Hematopoietic multipotent progenitor cell treated with erythropoietin and hydrocortisone succinate and interleukin-3 and kit ligand, for 15 days (in vitro differentiated cells): Measurements from ENCODE around the gene CPNE6.
A peak's percentile ranks its signal among the peaks of the same experiment; 100 is the strongest.

Experiments used
- DNase-seq: peaks from one replicate; pipeline ENCODE4 v3.0.0-alpha.2; 2015; ENCODE audit warnings: low spot score

CPNE6 gene

GRCh38 chr14:24069411-24069735 is 2.0 kb upstream of the CPNE6 start:
- DNase-seq: no peak

GRCh38 chr14:24070285-24071143 is 848 bp upstream of the CPNE6 start:
- no peak for DNase-seq

GRCh38 chr14:24071836-24072430 is 571 bp downstream of the CPNE6 start:
- DNase-seq: no peak

GRCh38 chr14:24072436-24072835 is 1.1 kb downstream of the CPNE6 start:
- no peak for DNase-seq

GRCh38 chr14:24072881-24073877 is 1.8 kb downstream of the CPNE6 start:
- DNase-seq: no peak

- DNase-seq: no peak
These were observed 3.5 kb downstream of the CPNE6 start for GRCh38 chr14:24074625-24075484.

GRCh38 chr14:24075485-24076301 is 4.3 kb downstream of the CPNE6 start:
- DNase-seq: no peak

GRCh38 chr14:24076302-24076601 is 4.9 kb downstream of the CPNE6 start:
- DNase-seq: no peak

- DNase-seq: no peak
These were observed 5.7 kb downstream of the CPNE6 start for GRCh38 chr14:24077086-24077485.

GRCh38 chr14:24078146-24078545 is 6.8 kb downstream of the CPNE6 start:
- DNase-seq: no peak

GRCh38 chr14:24079491-24080141 is 8.3 kb downstream of the CPNE6 start:
- DNase-seq: no peak

GRCh38 chr14:24080142-24080530 is 8.8 kb downstream of the CPNE6 start:
- DNase-seq: no peak

GRCh38 chr14:24080888-24081738 is 9.8 kb downstream of the CPNE6 start:
- DNase-seq: peak; percentile 42

GRCh38 chr14:24081739-24082211 is 10.4 kb downstream of the CPNE6 start:
- no peak for DNase-seq

GRCh38 chr14:24082411-24083080 is 11.2 kb downstream of the CPNE6 start:
- no peak for DNase-seq

- no peak for DNase-seq
These were observed 12.1 kb downstream of the CPNE6 start for GRCh38 chr14:24083462-24083861.

- DNase-seq: no peak
These were observed 13.1 kb downstream of the CPNE6 start for GRCh38 chr14:24084440-24084839.

- DNase-seq: no peak
These were observed 13.9 kb downstream of the CPNE6 start for GRCh38 chr14:24085215-24085614.
